OCI-LY3 (cell line): ENCODE measurements around the gene KRT85.

Experiments
- H2AFZ ChIP-seq: fragments of 200-600, 300-600 bp; shearing (Covaris generic); 2 replicates; pipeline ENCODE4 v1.6.0; 2014; ENCODE audit warnings: antibody characterized with exemption, low read depth, low read length
- H3K27ac ChIP-seq: fragments of 200-600, 300-600 bp; sonication (generic); 2 replicates; pipeline ENCODE4 v1.5.1; 2014; ENCODE audit warnings: mild to moderate bottlenecking, low read length, moderate library complexity, mixed read lengths
- H3K27me3 ChIP-seq: fragments of 200-600, 300-600 bp; sonication (generic); 2 replicates; pipeline ENCODE4 v1.6.1; 2014; ENCODE audit warnings: low read depth, low read length, mixed read lengths
- H3K36me3 ChIP-seq: fragments of 200-600, 300-600 bp; sonication (generic); replicated peaks from 2 replicates; pipeline ENCODE3; 2014; ENCODE audit warnings: low read depth, low read length, mixed read lengths
- H3K4me1 ChIP-seq: fragments of 300-600, 200-600 bp; sonication (generic); 2 replicates; pipeline ENCODE4 v1.6.1; 2014; ENCODE audit warnings: low read length, mixed read lengths
- H3K4me2 ChIP-seq: fragments of 200-600, 300-600 bp; sonication (generic); 2 replicates; pipeline ENCODE4 v1.6.1; 2014; ENCODE audit warnings: low read length, mixed read lengths
- H3K4me3 ChIP-seq: fragments of 300-600, 200-600 bp; sonication (generic); 2 replicates; pipeline ENCODE4 v1.5.1; 2014; ENCODE audit warnings: antibody characterized with exemption, mild to moderate bottlenecking, low read length, moderate library complexity
- H3K79me2 ChIP-seq: fragments of 300-600, 200-600 bp; shearing (Covaris generic); 2 replicates; pipeline ENCODE4 v1.6.1; 2014; ENCODE audit warnings: mild to moderate bottlenecking, low read length, mixed read lengths
- H3K9ac ChIP-seq: fragments of 300-600, 200-600 bp; shearing (Covaris generic); 2 replicates; pipeline ENCODE4 v1.6.0; 2014; ENCODE audit warnings: mild to moderate bottlenecking, low read length, moderate library complexity
- H3K9me3 ChIP-seq: fragments of 200-600, 300-600 bp; shearing (Covaris generic); 2 replicates; pipeline ENCODE4 v1.6.1; 2014; ENCODE audit warnings: low read length, mixed read lengths; ENCODE audit not compliant: insufficient read depth
- H4K20me1 ChIP-seq: fragments of 200-600, 300-600 bp; sonication (generic); 2 replicates; pipeline ENCODE4 v1.6.1; 2016; ENCODE audit warnings: low read length, mixed read lengths; ENCODE audit not compliant: insufficient read depth
- CTCF ChIP-seq: fragments of 200-600, 300-600 bp; sonication (generic); IDR thresholded peaks from 2 replicates; pipeline ENCODE4 v1.5.1; 2014; ENCODE audit warnings: antibody characterized with exemption, low read length, low read depth
- EZH2phosphoT487 ChIP-seq: fragments of 200-600 bp; shearing (Covaris generic); IDR thresholded peaks from 2 replicates; pipeline ENCODE4 v1.6.1; 2018; ENCODE audit warnings: antibody characterized with exemption, mixed run types, low read depth

Gene KRT85

GRCh38 chr12:52371716-52372115, 4.4 kb upstream of the KRT85 start:
- no peaks in the 10 kb centered on the region for H3K9me3 ChIP-seq
- no peak overlapping the region for H3K27ac ChIP-seq
- H3K4me1 ChIP-seq, result no peaks in the 10 kb centered on the region
- H3K36me3 ChIP-seq, result no peaks in the 10 kb centered on the region
- H3K4me2 ChIP-seq, result no peak overlapping the region
- no peaks in the 10 kb centered on the region for H3K79me2 ChIP-seq
- H4K20me1 ChIP-seq, result no peaks in the 10 kb centered on the region
- no peak for TF ChIP-seq EZH2phosphoT487
- TF ChIP-seq CTCF, result no peak
- H3K27me3 ChIP-seq, result peaks cover 40% of the 10 kb centered on the region
- no peak overlapping the region for H2AFZ ChIP-seq
- H3K9ac ChIP-seq, result no peak overlapping the region
- no peak overlapping the region for H3K4me3 ChIP-seq

GRCh38 chr12:52370926-52371608, 3.8 kb upstream of the KRT85 start:
- Histone ChIP-seq H4K20me1 (no peaks in the 10 kb centered on the region), H3K4me1 (no peaks in the 10 kb centered on the region), H3K79me2 (no peaks in the 10 kb centered on the region), H3K4me3 (no peak overlapping the region), H2AFZ (no peak overlapping the region), H3K9ac (no peak overlapping the region), H3K27ac (no peak overlapping the region), H3K9me3 (no peaks in the 10 kb centered on the region), H3K4me2 (no peak overlapping the region), H3K36me3 (no peaks in the 10 kb centered on the region), H3K27me3 (peaks cover 40% of the 10 kb centered on the region)
- no peak for TF ChIP-seq CTCF
- no peak for TF ChIP-seq EZH2phosphoT487

- Histone ChIP-seq H3K79me2 (no peaks in the 10 kb centered on the region), H3K9ac (no peak overlapping the region), H3K27me3 (peaks cover 49% of the 10 kb centered on the region), H4K20me1 (no peaks in the 10 kb centered on the region), H2AFZ (no peak overlapping the region), H3K4me1 (peaks cover 5% of the 10 kb centered on the region; the same call in 1 of the 2 replicates), H3K27ac (no peak overlapping the region), H3K9me3 (no peaks in the 10 kb centered on the region), H3K36me3 (no peaks in the 10 kb centered on the region), H3K4me3 (no peak overlapping the region), H3K4me2 (no peak overlapping the region)
- no peak for TF ChIP-seq CTCF
- TF ChIP-seq EZH2phosphoT487, result no peak
Observed at GRCh38 chr12:52369809-52370208, 2.5 kb upstream of the KRT85 start.

DNA sequence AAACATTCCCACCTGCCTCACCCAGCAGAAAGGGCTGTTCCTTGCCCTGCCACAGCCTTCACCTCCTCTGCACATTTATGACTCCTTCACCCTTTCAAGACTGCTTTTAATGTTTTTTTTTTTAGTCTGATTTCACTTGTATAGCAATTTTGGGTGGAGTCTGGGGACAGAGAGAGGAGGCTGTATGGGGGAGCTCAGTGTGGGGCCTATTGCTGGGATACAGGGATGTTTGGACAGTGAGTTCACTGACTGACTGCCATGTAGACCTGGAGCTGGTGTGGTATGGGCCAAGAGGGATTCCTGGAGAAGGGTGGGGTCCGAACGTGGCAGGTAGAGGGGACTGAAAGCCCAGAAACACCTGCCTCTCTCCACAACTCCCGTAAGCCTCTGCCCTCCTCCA, 1.9 kb upstream of the KRT85 start:
- Histone ChIP-seq H3K36me3 (no peaks in the 10 kb centered on the region), H3K27ac (no peak overlapping the region), H2AFZ (no peak overlapping the region), H3K9me3 (no peaks in the 10 kb centered on the region), H3K9ac (no peak overlapping the region), H3K4me2 (no peak overlapping the region), H3K27me3 (peaks cover 55% of the 10 kb centered on the region), H4K20me1 (no peaks in the 10 kb centered on the region), H3K4me1 (peaks cover 6% of the 10 kb centered on the region; the same call in 1 of the 2 replicates), H3K4me3 (no peak overlapping the region), H3K79me2 (no peaks in the 10 kb centered on the region)
- no peak for TF ChIP-seq CTCF
- TF ChIP-seq EZH2phosphoT487, result no peak
